ENCODE results near the gene MALL. TPM values are rescaled to one million over a fixed set of nuclear protein-coding genes. Genes with fewer than 3 reads are reported as not detected.
A peak's percentile ranks its signal among the peaks of the same experiment; 100 is the strongest.
"Not testable (repeated sequence)": the region's sequence is repeated elsewhere in the genome, so short reads cannot be mapped to it uniquely, and the experiment has no call there.

MALL gene
- 100 to 1,000 TPM; 170 to 672 (median 264) TPM for total RNA-seq
- long read RNA-seq, donor 1, transcript MALL-201 (4 exons, 3,061 nt): major isoform, 536 of 588 reads
- long read RNA-seq, donor 1, partial matches to known transcripts: 8 of 588 reads
- long read RNA-seq, donor 1, other reads (novel, unspliced or antisense): 42 of 588 reads
- long read RNA-seq, donor 2, transcript MALL-203 (2 exons, 1,070 nt): minor isoform, 13 of 585 reads
- long read RNA-seq, donor 2, transcript MALL-201 (4 exons, 3,061 nt): major isoform, 533 of 585 reads
- long read RNA-seq, donor 2, partial matches to known transcripts: 12 of 585 reads
- long read RNA-seq, donor 2, other reads (novel, unspliced or antisense): 25 of 585 reads

- no peak for TF ChIP-seq CTCF (IDR thresholded peaks at IDR 0.05)
- no peaks in the 10 kb centered on the region for H3K9me3 ChIP-seq
- intact Hi-C loops (cut with DNase I, micrococcal nuclease): no loop called here
- DNase-seq (peak; percentile 71 to 81 (median 75)), ATAC-seq (peak; percentile 83)
- H3K36me3 ChIP-seq (ENCODE audit: low read depth): no peaks in the 10 kb centered on the region
- H3K4me1 ChIP-seq (ENCODE audit: low read depth): peaks cover 9% of the 10 kb centered on the region
- peak within 1 kb of the TSS; percentile 30 for H3K4me3 ChIP-seq
These were observed at the start of gene MALL for GRCh38 chr2:110115291-110116032. MALL (minus strand) TSS chr2:110115822; CDS start chr2:110115792, 30 bp downstream.

GRCh38 chr2:110157153-110157793 lies 41.7 kb upstream of the MALL start:
- H3K4me3 ChIP-seq: no peak overlapping the region
- ATAC-seq: peak; percentile 84
- DNase-seq: peak in 1 of 3 donors; percentile 48
- no peaks in the 10 kb centered on the region for H3K4me1 ChIP-seq (ENCODE audit: low read depth)
- no peaks in the 10 kb centered on the region for H3K9me3 ChIP-seq
- intact Hi-C loops (cut with DNase I, micrococcal nuclease): no loop called here
- TF ChIP-seq CTCF (IDR thresholded peaks at IDR 0.05): peak; percentile 55
- no peaks in the 10 kb centered on the region for H3K36me3 ChIP-seq (ENCODE audit: low read depth)

GRCh38 chr2:110154828-110155227 lies 39.2 kb upstream of the MALL start:
- H3K36me3 ChIP-seq (ENCODE audit: low read depth); H3K4me1 ChIP-seq (ENCODE audit: low read depth); ATAC-seq; intact Hi-C loops (cut with DNase I, micrococcal nuclease); H3K9me3 ChIP-seq; DNase-seq; H3K4me3 ChIP-seq: not testable (repeated sequence)

- ATAC-seq; H3K9me3 ChIP-seq; DNase-seq; intact Hi-C loops (cut with DNase I, micrococcal nuclease); H3K4me3 ChIP-seq; H3K4me1 ChIP-seq (ENCODE audit: low read depth); H3K36me3 ChIP-seq (ENCODE audit: low read depth): not testable (repeated sequence)
These were observed 38.6 kb upstream of the MALL start for GRCh38 chr2:110154188-110154587.

- Histone ChIP-seq H3K4me1 (ENCODE audit: low read depth) (no peaks in the 10 kb centered on the region), H3K36me3 (ENCODE audit: low read depth) (no peaks in the 10 kb centered on the region), H3K4me3 (no peak overlapping the region), H3K9me3 (no peaks in the 10 kb centered on the region)
- intact Hi-C loops (cut with DNase I, micrococcal nuclease): no loop called here
- ATAC-seq (no peak), DNase-seq (no peak)
- no peak for TF ChIP-seq CTCF (IDR thresholded peaks at IDR 0.05)
These were observed 37.8 kb upstream of the MALL start for GRCh38 chr2:110153416-110153815.

- TF ChIP-seq CTCF (IDR thresholded peaks at IDR 0.05): no peak
- H3K36me3 ChIP-seq (ENCODE audit: low read depth): no peaks in the 10 kb centered on the region
- intact Hi-C loops (cut with DNase I, micrococcal nuclease): no loop called here
- ATAC-seq (no peak), DNase-seq (no peak)
- H3K4me3 ChIP-seq: no peak overlapping the region
- H3K9me3 ChIP-seq: no peaks in the 10 kb centered on the region
- no peaks in the 10 kb centered on the region for H3K4me1 ChIP-seq (ENCODE audit: low read depth)
These were observed 37.3 kb upstream of the MALL start for GRCh38 chr2:110152943-110153342.
